GM13976 (cell line): Measurements from ENCODE around the gene FOCAD.
A peak's percentile ranks its signal among the peaks of the same experiment; 100 is the strongest.

Source experiments
- DNase-seq: peaks from one replicate; pipeline ENCODE4 v3.0.0; 2012; ENCODE audit warnings: low spot score
- CTCF ChIP-seq: IDR thresholded peaks from 2 replicates; pipeline ENCODE4 v1.5.1; 2012; ENCODE audit warnings: borderline replicate concordance, mild to moderate bottlenecking; ENCODE audit not compliant: insufficient read depth; ENCODE audit errors: extremely low read depth, missing control alignments, control extremely low read depth
- in situ Hi-C: fragments of 300-500 bp; cut with MboI; formaldehyde crosslinking; loops from one replicate; pipeline ENCODE4 v1.12.0; 2022; ENCODE audit warnings: low sequenced_read_pairs, mixed read lengths, inconsistent platforms; ENCODE audit not compliant: unreplicated experiment

Gene FOCAD

GRCh38 chr9:20681467-20681866 is 2.6 kb upstream of the FOCAD start:
- DNase-seq = no peak
- TF ChIP-seq CTCF = no peak

GRCh38 chr9:20683351-20684034 is 566 bp upstream of the FOCAD start:
- TF ChIP-seq CTCF = no peak
- in situ Hi-C loops = no loop called here
- peak; percentile 53 for DNase-seq

More at GRCh38 chr9:20681467-20681866, 2.6 kb upstream of the FOCAD start:
- in situ Hi-C loops = no loop called here

GRCh38 chr9:20684875-20685696 is 1.0 kb downstream of the FOCAD start:
- TF ChIP-seq CTCF = no peak
- in situ Hi-C loops = no loop called here
- peak; percentile 18 for DNase-seq

GRCh38 chr9:20685769-20686168 is 1.7 kb downstream of the FOCAD start:
- no peak for DNase-seq
- TF ChIP-seq CTCF = no peak
- in situ Hi-C loops = no loop called here

GRCh38 chr9:20689833-20690232 is 5.8 kb downstream of the FOCAD start:
- no peak for TF ChIP-seq CTCF
- DNase-seq = no peak
- in situ Hi-C loops = no loop called here

- DNase-seq = no peak
- TF ChIP-seq CTCF = no peak
- in situ Hi-C loops = no loop called here
Observed at GRCh38 chr9:20692554-20692953, 8.5 kb downstream of the FOCAD start.
